ENCODE data around the gene IRF2BPL. TPM values are rescaled to one million over a fixed set of nuclear protein-coding genes. Genes with fewer than 3 reads are reported as not detected.

IRF2BPL gene
- total and polyA plus RNA-seq, 2 of the 4 experiments (the other 2 are of a cell fraction): 6.3 to 14.5 TPM

- POLR2A ChIA-PET (ENCODE audit: unreplicated experiment): no interaction called here
- BruUV-seq (replicated peaks): no TSS peak
- dilution Hi-C loops (cut with HindIII; ENCODE audit: low sequenced_read_pairs, unreplicated experiment): no loop called here
- Histone ChIP-seq H3K18ac (ENCODE audit: low read depth, low read length) (no peak overlapping the region), H2BK20ac (ENCODE audit: low read depth, low read length) (no peak overlapping the region; the same call in 1 of the 2 replicates), H3K23ac (ENCODE audit: low read depth, low read length) (no peak overlapping the region), H4K91ac (ENCODE audit: insufficient read depth, low read depth, low read length) (no peak overlapping the region), H3K27ac (ENCODE audit: insufficient read depth, low read length) (no peak overlapping the region), H3K9me3 (ENCODE audit: control insufficient read depth, insufficient read depth, low read length) (no peaks in the 10 kb centered on the region), H3K9ac (ENCODE audit: low read depth, low read length) (no peak overlapping the region), H2BK15ac (ENCODE audit: low read depth, low read length) (no peak overlapping the region), H4K8ac (ENCODE audit: low read depth in 2 of 2, low read length in 2 of 2) (no peak overlapping the region), H3K79me1 (ENCODE audit: low read depth in 1 of 2, low read length in 2 of 2) (no peaks in the 10 kb centered on the region), H3K56ac (ENCODE audit: extremely low read depth, insufficient read depth, low read length) (no peak overlapping the region), H2AK9ac (replicated peaks; ENCODE audit: low read depth, low read length, poor library complexity) (no peak overlapping the region), H2AK5ac (ENCODE audit: low read depth, low read length) (no peak overlapping the region), H3K4me2 (ENCODE audit: low read depth, low read length) (no peak overlapping the region), H3K4ac (ENCODE audit: low read depth, low read length) (no peak overlapping the region), H3K27me3 (ENCODE audit: control insufficient read depth, insufficient read depth, low read length) (no peaks in the 10 kb centered on the region), H2BK5ac (ENCODE audit: low read depth, low read length, poor library complexity, severe bottlenecking) (no peak overlapping the region), H2AFZ (replicated peaks; ENCODE audit: low read length, poor library complexity) (peak overlapping the region; percentile 75), H3K4me1 (ENCODE audit: control insufficient read depth, insufficient read depth, low read length) (peaks cover 2% of the 10 kb centered on the region; the same call in 1 of the 2 replicates), H2BK120ac (ENCODE audit: low read depth, low read length) (no peak overlapping the region), H3K4me3 (ENCODE audit: insufficient read depth, low read depth, low read length) (no peak overlapping the region), H3K14ac (replicated peaks; ENCODE audit: low read depth, low read length) (no peak overlapping the region), H4K20me1 (ENCODE audit: insufficient read depth, low read length) (no peaks in the 10 kb centered on the region), H3K9me1 (ENCODE audit: insufficient read depth, low read length) (no peaks in the 10 kb centered on the region), H4K5ac (ENCODE audit: low read depth, low read length) (no peak overlapping the region), H3K36me3 (ENCODE audit: control insufficient read depth, insufficient read depth, low read length) (no peaks in the 10 kb centered on the region)
- in situ Hi-C loops (cut with MboI; ENCODE audit: low sequenced_read_pairs): loop anchor here (25.0 kb wide), 1 partner anchor 1079 kb away; the partner anchor contains the start of genes IFT43 and TGFB3
- ATAC-seq (ENCODE audit: low read depth) (no peak), DNase-seq (no peak)
- no peak for TF ChIP-seq SMC3 (IDR thresholded peaks at IDR 0.05; ENCODE audit: low read depth, low read length)
- TF ChIP-seq CTCF (conservative IDR thresholded peaks at IDR 0.05; ENCODE audit: low read depth, low read length): no peak
- no peak for TF ChIP-seq NFE2L2 (IDR thresholded peaks at IDR 0.05; ENCODE audit: low read depth, low read length)
- no peak for TF ChIP-seq FOS (IDR thresholded peaks at IDR 0.05; ENCODE audit: low read depth, low read length)
- no peak for TF ChIP-seq POLR2A (IDR thresholded peaks at IDR 0.05; ENCODE audit: low read depth, low read length)
- no peak for TF ChIP-seq CHD1 (IDR thresholded peaks at IDR 0.05; ENCODE audit: low read depth, low read length)
- TF ChIP-seq, protein P1, sequence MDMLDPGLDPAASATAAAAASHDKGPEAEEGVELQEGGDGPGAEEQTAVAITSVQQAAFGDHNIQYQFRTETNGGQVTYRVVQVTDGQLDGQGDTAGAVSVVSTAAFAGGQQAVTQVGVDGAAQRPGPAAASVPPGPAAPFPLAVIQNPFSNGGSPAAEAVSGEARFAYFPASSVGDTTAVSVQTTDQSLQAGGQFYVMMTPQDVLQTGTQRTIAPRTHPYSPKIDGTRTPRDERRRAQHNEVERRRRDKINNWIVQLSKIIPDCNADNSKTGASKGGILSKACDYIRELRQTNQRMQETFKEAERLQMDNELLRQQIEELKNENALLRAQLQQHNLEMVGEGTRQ (IDR thresholded peaks at IDR 0.05; ENCODE audit: low read depth, low read length): no peak
- no peak for TF ChIP-seq MAZ (IDR thresholded peaks at IDR 0.05; ENCODE audit: borderline replicate concordance, low read depth, low read length)
- no peak for TF ChIP-seq BHLHE40 (IDR thresholded peaks at IDR 0.05; ENCODE audit: low read depth, low read length)
- no CpG with 5 or more reads among the region's 10 CpGs for WGBS, 2 experiments (ENCODE audit: extremely low coverage in 2 of 2, insufficient read length in 1 of 2)
- intact Hi-C loops (cut with micrococcal nuclease): no loop called here
- CTCF ChIA-PET: interaction anchor here (0.9 to 6.0 kb wide), 2 partner anchors 154 to 193 kb away, joined by 3 to 111 read pairs; no protein-coding TSS in a partner anchor
Observed at GRCh38 chr14:77066578-77067172, 38.2 kb upstream of the IRF2BPL start.

All from IMR-90 (cell line).